OCI-LY7 (cell line): ENCODE measurements around the gene RSAD1. TPM values are rescaled to one million over a fixed set of nuclear protein-coding genes. Genes with fewer than 3 reads are reported as not detected.

Source experiments
- BruUV-seq: library from RNA; stranded (reverse); fragments of 400-500 nt; replicated peaks from 2 replicates; lab custom pipeline; 2021; lab: Mats Ljungman, UMichigan
- CTCF ChIA-PET: fragments of 300-600 bp; sonication (Branson Sonifier 250); formaldehyde crosslinking; loops from one replicate; lab custom pipeline; 2022; ENCODE audit warnings: antibody characterized with exemption; ENCODE audit not compliant: unreplicated experiment; lab: Charles Lee
- POLR2A ChIA-PET: fragments of 300-600 bp; sonication (Branson Sonifier 250); formaldehyde crosslinking; loops from one replicate; lab custom pipeline; 2022; ENCODE audit warnings: antibody characterized with exemption; lab: Charles Lee
- DNase-seq: peaks from one replicate; pipeline ENCODE4 v3.0.0-alpha.2; 2015; ENCODE audit warnings: low spot score
- H2AFZ ChIP-seq: fragments of 200-600 bp; sonication (generic), shearing (Covaris generic); 2 replicates; pipeline ENCODE4 v1.6.1; 2014; ENCODE audit warnings: mild to moderate bottlenecking, antibody characterized with exemption, low read length, moderate library complexity
- H3K27ac ChIP-seq: fragments of 200-600 bp; sonication (generic); 2 replicates; pipeline ENCODE4 v1.5.1; 2014; ENCODE audit warnings: mixed run types, low read depth, mild to moderate bottlenecking, moderate library complexity, low read length, inconsistent platforms; ENCODE audit not compliant: poor library complexity, severe bottlenecking
- H3K36me3 ChIP-seq: fragments of 200-600 bp; sonication (generic); 2 replicates; pipeline ENCODE4 v1.6.1; 2014; ENCODE audit warnings: mild to moderate bottlenecking, antibody characterized with exemption, low read length, moderate library complexity, mixed read lengths; ENCODE audit not compliant: insufficient read depth
- H3K4me1 ChIP-seq: fragments of 200-600 bp; sonication (generic); 2 replicates; pipeline ENCODE4 v1.5.1; 2014; ENCODE audit warnings: mild to moderate bottlenecking, low read length; ENCODE audit not compliant: insufficient read depth, poor library complexity, severe bottlenecking
- H3K4me2 ChIP-seq: fragments of 200-600 bp; sonication (generic); 2 replicates; pipeline ENCODE4 v1.6.1; 2014; ENCODE audit warnings: mild to moderate bottlenecking, low read length
- H3K4me3 ChIP-seq: fragments of 200-600 bp; sonication (generic); 2 replicates; pipeline ENCODE4 v1.5.1; 2014; ENCODE audit warnings: mild to moderate bottlenecking, low read depth, low read length; ENCODE audit not compliant: poor library complexity, severe bottlenecking
- H3K79me2 ChIP-seq: fragments of 200-600 bp; sonication (generic); 2 replicates; pipeline ENCODE4 v1.6.1; 2016; ENCODE audit warnings: low read depth, mild to moderate bottlenecking, low read length, moderate library complexity, mixed read lengths; ENCODE audit not compliant: insufficient read depth
- H3K9me2 ChIP-seq: fragments of 200-600 bp; sonication (generic); 2 replicates; pipeline ENCODE4 v1.6.1; 2016; ENCODE audit warnings: mild to moderate bottlenecking, low read length, mixed read lengths; ENCODE audit not compliant: insufficient read depth
- H3K9me3 ChIP-seq: fragments of 200-600 bp; sonication (generic); 2 replicates; pipeline ENCODE4 v1.6.1; 2014; ENCODE audit warnings: mild to moderate bottlenecking, mixed run types, low read length, mixed read lengths
- H4K20me1 ChIP-seq: fragments of 200-600 bp; sonication (generic); 2 replicates; pipeline ENCODE4 v1.6.1; 2014; ENCODE audit warnings: mild to moderate bottlenecking, antibody characterized with exemption, low read length, moderate library complexity, mixed read lengths; ENCODE audit not compliant: insufficient read depth
- EZH2phosphoT487 ChIP-seq: fragments of 200-600 bp; sonication (generic); IDR thresholded peaks from 2 replicates; pipeline ENCODE4 v1.6.1; 2018; ENCODE audit warnings: low read depth, borderline replicate concordance, mild to moderate bottlenecking, mixed run types, antibody characterized with exemption, low read length, moderate library complexity, mixed read lengths
- intact Hi-C: fragments of 100-400 bp; cut with micrococcal nuclease; formaldehyde crosslinking; loops from one replicate; pipeline ENCODE4 v1.10.0; 2022; ENCODE audit not compliant: unreplicated experiment
- total RNA-seq, 2 experiments: library from RNA; depleted of rRNA in 1 of 2; stranded (reverse); fragments of >200 nt in 1 of 2; shearing (Covaris generic) in 1 of 2; gene quantifications; 2 replicates each; pipeline ENCODE4 v1.2.3, GENCODE V29; 2014 to 2022
- TF ChIP-seq, protein P1 (sequence below): fragments of 200-600 bp; sonication (generic); conservative IDR thresholded peaks from 2 replicates; pipeline ENCODE4 v1.5.1; 2014; ENCODE audit warnings: mild to moderate bottlenecking, antibody characterized with exemption, low read length, moderate library complexity, mixed read lengths

RSAD1 gene
- total RNA-seq, 2 experiments from 2014 or later, result 22.6 to 27.9 TPM

DNA sequence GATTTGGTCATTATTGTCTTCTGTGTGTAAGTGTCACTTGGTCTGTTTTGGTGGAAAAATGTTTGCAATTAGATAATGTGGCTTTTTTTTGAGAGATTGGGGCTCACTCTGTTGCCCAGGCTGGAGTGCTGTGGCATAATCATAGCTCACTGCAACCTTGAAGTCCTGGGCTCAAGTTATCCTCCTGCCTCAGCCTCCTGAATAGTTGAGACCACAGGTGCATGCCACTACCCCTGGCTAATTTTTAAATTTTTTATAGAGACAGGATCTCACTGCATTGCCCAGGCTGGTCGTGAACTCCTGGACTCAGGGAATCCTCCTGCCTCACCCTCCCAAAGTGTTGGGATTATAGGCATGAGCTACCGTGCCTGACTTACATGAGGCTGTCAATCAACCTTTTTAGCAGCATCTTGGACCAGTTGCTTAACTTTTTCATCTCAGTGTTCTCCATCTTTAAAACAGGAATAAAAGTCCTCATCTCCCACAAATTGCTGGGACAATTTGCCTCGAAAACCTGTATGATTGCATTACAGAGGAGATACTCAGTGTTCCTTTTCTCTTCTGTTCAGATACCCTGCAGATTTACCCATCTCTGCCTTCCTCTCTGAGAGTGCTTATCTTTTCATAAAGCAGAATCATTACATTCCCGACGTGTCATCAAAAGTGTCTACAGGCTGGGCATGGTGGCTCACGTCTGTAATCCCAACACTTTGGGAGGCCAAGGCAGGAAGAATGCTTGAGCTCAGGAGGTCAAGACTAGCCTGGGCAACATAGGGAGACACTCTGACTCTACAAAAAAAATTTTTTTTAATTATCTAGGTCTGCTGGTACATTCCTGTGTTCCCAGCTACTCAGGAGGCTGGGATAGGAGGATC is 33.6 kb upstream of the RSAD1 start:
- no peaks in the 10 kb centered on the region for H3K79me2 ChIP-seq
- ChIA-PET POLR2A (interaction anchor here (2.2 kb wide), 1 partner anchor 13 kb away, joined by 7 read pairs; no protein-coding TSS in a partner anchor), CTCF (no interaction called here)
- H3K9me2 ChIP-seq, result no peaks in the 10 kb centered on the region
- no peak overlapping the region for H3K4me3 ChIP-seq
- H4K20me1 ChIP-seq, result no peaks in the 10 kb centered on the region
- H3K4me2 ChIP-seq, result no peak overlapping the region
- no peaks in the 10 kb centered on the region for H3K36me3 ChIP-seq
- DNase-seq, result no peak
- TF ChIP-seq EZH2phosphoT487, result no peak
- TF ChIP-seq, protein P1, sequence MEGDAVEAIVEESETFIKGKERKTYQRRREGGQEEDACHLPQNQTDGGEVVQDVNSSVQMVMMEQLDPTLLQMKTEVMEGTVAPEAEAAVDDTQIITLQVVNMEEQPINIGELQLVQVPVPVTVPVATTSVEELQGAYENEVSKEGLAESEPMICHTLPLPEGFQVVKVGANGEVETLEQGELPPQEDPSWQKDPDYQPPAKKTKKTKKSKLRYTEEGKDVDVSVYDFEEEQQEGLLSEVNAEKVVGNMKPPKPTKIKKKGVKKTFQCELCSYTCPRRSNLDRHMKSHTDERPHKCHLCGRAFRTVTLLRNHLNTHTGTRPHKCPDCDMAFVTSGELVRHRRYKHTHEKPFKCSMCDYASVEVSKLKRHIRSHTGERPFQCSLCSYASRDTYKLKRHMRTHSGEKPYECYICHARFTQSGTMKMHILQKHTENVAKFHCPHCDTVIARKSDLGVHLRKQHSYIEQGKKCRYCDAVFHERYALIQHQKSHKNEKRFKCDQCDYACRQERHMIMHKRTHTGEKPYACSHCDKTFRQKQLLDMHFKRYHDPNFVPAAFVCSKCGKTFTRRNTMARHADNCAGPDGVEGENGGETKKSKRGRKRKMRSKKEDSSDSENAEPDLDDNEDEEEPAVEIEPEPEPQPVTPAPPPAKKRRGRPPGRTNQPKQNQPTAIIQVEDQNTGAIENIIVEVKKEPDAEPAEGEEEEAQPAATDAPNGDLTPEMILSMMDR, result no peak
- no peak overlapping the region for H3K27ac ChIP-seq
- H2AFZ ChIP-seq, result no peak overlapping the region
- intact Hi-C loops, result no loop called here
- H3K9me3 ChIP-seq, result no peaks in the 10 kb centered on the region
- H3K4me1 ChIP-seq, result no peaks in the 10 kb centered on the region
- no TSS peak for BruUV-seq

- no peaks in the 10 kb centered on the region for H3K79me2 ChIP-seq
- no peaks in the 10 kb centered on the region for H4K20me1 ChIP-seq
- no peak overlapping the region for H3K4me3 ChIP-seq
- intact Hi-C loops, result no loop called here
- no peaks in the 10 kb centered on the region for H3K4me1 ChIP-seq
- H3K9me3 ChIP-seq, result no peaks in the 10 kb centered on the region
- no peak for TF ChIP-seq EZH2phosphoT487
- TF ChIP-seq, protein P1, result no peak
- H2AFZ ChIP-seq, result no peak overlapping the region
- H3K4me2 ChIP-seq, result no peak overlapping the region
- no peak overlapping the region for H3K27ac ChIP-seq
- ChIA-PET POLR2A (interaction anchor here (0.6 to 2.2 kb wide), 2 partner anchors 14 to 59 kb away, joined by 3 to 7 read pairs; no protein-coding TSS in a partner anchor), CTCF (no interaction called here)
- no peaks in the 10 kb centered on the region for H3K9me2 ChIP-seq
- no peak for DNase-seq
- H3K36me3 ChIP-seq, result no peaks in the 10 kb centered on the region
- no TSS peak for BruUV-seq
These were observed 32.8 kb upstream of the RSAD1 start for GRCh38 chr17:50445730-50446325.
